ENCODE results near the gene CRTC3. TPM values are rescaled to one million over a fixed set of nuclear protein-coding genes. Genes with fewer than 3 reads are reported as not detected.

The CRTC3 gene
- total and polyA plus RNA-seq, 2 experiments from 2014 or later, result 15.7 to 17.6 TPM

GRCh38 chr15:90599116-90599515 lies 69.4 kb downstream of the CRTC3 start:
- TF ChIP-seq CTCF (IDR thresholded peaks at IDR 0.05; ENCODE audit: poor library complexity) (no peak), EZH2 (IDR thresholded peaks at IDR 0.05; ENCODE audit: borderline replicate concordance) (no peak), EZH2phosphoT487 (IDR thresholded peaks at IDR 0.05; ENCODE audit: low read depth, severe bottlenecking, unreplicated experiment) (no peak)
- no peaks in the 10 kb centered on the region for H3K79me2 ChIP-seq
- H2AFZ ChIP-seq, result no peak overlapping the region
- no peak overlapping the region for H3K4me3 ChIP-seq
- H4K20me1 ChIP-seq (ENCODE audit: insufficient read depth, poor library complexity, severe bottlenecking), result no peaks in the 10 kb centered on the region
- H3K9me2 ChIP-seq (replicated peaks; ENCODE audit: insufficient read depth), result no peaks in the 10 kb centered on the region
- no peaks in the 10 kb centered on the region for H3K9me3 ChIP-seq (ENCODE audit: low read depth)
- H3K27ac ChIP-seq, result no peak overlapping the region
- H3K27me3 ChIP-seq, result no peaks in the 10 kb centered on the region
- no peak overlapping the region for H3K4me2 ChIP-seq
- no peaks in the 10 kb centered on the region for H3K36me3 ChIP-seq (replicated peaks; ENCODE audit: insufficient read depth, low read depth)
- no peak for DNase-seq (ENCODE audit: low spot score)
- no peaks in the 10 kb centered on the region for H3K4me1 ChIP-seq (ENCODE audit: insufficient read depth)
- 96% methylated on average over 4 of the region's 4 CpGs for WGBS (ENCODE audit: low lambda C conversion rate, missing lambda C conversion rate)

- no peaks in the 10 kb centered on the region for H4K20me1 ChIP-seq (ENCODE audit: insufficient read depth, poor library complexity, severe bottlenecking)
- no peak overlapping the region for H3K4me2 ChIP-seq
- H3K27me3 ChIP-seq, result no peaks in the 10 kb centered on the region
- no peak for DNase-seq (ENCODE audit: low spot score)
- TF ChIP-seq EZH2 (IDR thresholded peaks at IDR 0.05; ENCODE audit: borderline replicate concordance), result no peak
- no peak for TF ChIP-seq EZH2phosphoT487 (IDR thresholded peaks at IDR 0.05; ENCODE audit: low read depth, severe bottlenecking, unreplicated experiment)
- no peak for TF ChIP-seq CTCF (IDR thresholded peaks at IDR 0.05; ENCODE audit: poor library complexity)
- no peaks in the 10 kb centered on the region for H3K36me3 ChIP-seq (replicated peaks; ENCODE audit: insufficient read depth, low read depth)
- no peak overlapping the region for H3K27ac ChIP-seq
- H2AFZ ChIP-seq, result no peak overlapping the region
- no peaks in the 10 kb centered on the region for H3K9me2 ChIP-seq (replicated peaks; ENCODE audit: insufficient read depth)
- H3K4me1 ChIP-seq (ENCODE audit: insufficient read depth), result no peaks in the 10 kb centered on the region
- no peaks in the 10 kb centered on the region for H3K9me3 ChIP-seq (ENCODE audit: low read depth)
- WGBS (ENCODE audit: low lambda C conversion rate, missing lambda C conversion rate), result 88% methylated on average over 6 of the region's 6 CpGs
- no peak overlapping the region for H3K4me3 ChIP-seq
- no peaks in the 10 kb centered on the region for H3K79me2 ChIP-seq
These were observed 69.9 kb downstream of the CRTC3 start for GRCh38 chr15:90599644-90600043.

- Histone ChIP-seq H3K27ac (no peak overlapping the region), H3K9me3 (ENCODE audit: low read depth) (no peaks in the 10 kb centered on the region), H3K4me1 (ENCODE audit: insufficient read depth) (no peaks in the 10 kb centered on the region), H4K20me1 (ENCODE audit: insufficient read depth, poor library complexity, severe bottlenecking) (no peaks in the 10 kb centered on the region), H3K9me2 (replicated peaks; ENCODE audit: insufficient read depth) (no peaks in the 10 kb centered on the region), H3K4me2 (no peak overlapping the region), H3K36me3 (replicated peaks; ENCODE audit: insufficient read depth, low read depth) (no peaks in the 10 kb centered on the region), H3K79me2 (no peaks in the 10 kb centered on the region), H3K4me3 (no peak overlapping the region), H3K27me3 (no peaks in the 10 kb centered on the region), H2AFZ (no peak overlapping the region)
- DNase-seq (ENCODE audit: low spot score), result no peak
- 98% methylated on average over 7 of the region's 7 CpGs for WGBS (ENCODE audit: low lambda C conversion rate, missing lambda C conversion rate)
- no peak for TF ChIP-seq CTCF (IDR thresholded peaks at IDR 0.05; ENCODE audit: poor library complexity)
- no peak for TF ChIP-seq EZH2 (IDR thresholded peaks at IDR 0.05; ENCODE audit: borderline replicate concordance)
- no peak for TF ChIP-seq EZH2phosphoT487 (IDR thresholded peaks at IDR 0.05; ENCODE audit: low read depth, severe bottlenecking, unreplicated experiment)
These were observed 71.2 kb downstream of the CRTC3 start for GRCh38 chr15:90600954-90601353.

GRCh38 chr15:90603893-90604292 lies 74.2 kb downstream of the CRTC3 start:
- 85% methylated on average over 4 of the region's 4 CpGs for WGBS (ENCODE audit: low lambda C conversion rate, missing lambda C conversion rate)
- no peaks in the 10 kb centered on the region for H3K36me3 ChIP-seq (replicated peaks; ENCODE audit: insufficient read depth, low read depth)
- no peak for DNase-seq (ENCODE audit: low spot score)
- H4K20me1 ChIP-seq (ENCODE audit: insufficient read depth, poor library complexity, severe bottlenecking), result no peaks in the 10 kb centered on the region
- no peaks in the 10 kb centered on the region for H3K9me3 ChIP-seq (ENCODE audit: low read depth)
- no peaks in the 10 kb centered on the region for H3K9me2 ChIP-seq (replicated peaks; ENCODE audit: insufficient read depth)
- H3K27ac ChIP-seq, result no peak overlapping the region
- no peaks in the 10 kb centered on the region for H3K79me2 ChIP-seq
- H3K4me2 ChIP-seq, result no peak overlapping the region
- H3K4me3 ChIP-seq, result no peak overlapping the region
- TF ChIP-seq CTCF (IDR thresholded peaks at IDR 0.05; ENCODE audit: poor library complexity) (peak; percentile 16), EZH2phosphoT487 (IDR thresholded peaks at IDR 0.05; ENCODE audit: low read depth, severe bottlenecking, unreplicated experiment) (no peak)
- peaks cover 5% of the 10 kb centered on the region for H3K4me1 ChIP-seq (ENCODE audit: insufficient read depth)
- H3K27me3 ChIP-seq, result no peaks in the 10 kb centered on the region
- H2AFZ ChIP-seq, result no peak overlapping the region
